ENCODE results near the gene CYTH4. TPM values are rescaled to one million over a fixed set of nuclear protein-coding genes. Genes with fewer than 3 reads are reported as not detected.

CYTH4 gene
- total and polyA plus RNA-seq, 2 experiments from 2014 or later, result not detected

- H3K27me3 ChIP-seq (ENCODE audit: insufficient read depth), result no peaks in the 10 kb centered on the region
- H3K4me1 ChIP-seq (ENCODE audit: insufficient read depth), result peaks cover 12% of the 10 kb centered on the region; the same call in 1 of the 2 replicates
- Mint-ChIP-seq H3K27ac (no peak overlapping the region), H3K4me3 (no peak overlapping the region), H3K27me3 (ENCODE audit: insufficient read depth, low read depth, poor library complexity) (peaks cover 24% of the 10 kb centered on the region), H3K9me3 (no peaks in the 10 kb centered on the region), H3K4me1 (peaks cover 54% of the 10 kb centered on the region), H3K36me3 (ENCODE audit: low read depth) (no peaks in the 10 kb centered on the region)
- 0 out of 2 replicates have a peak, but pooled peaks cover 6% of the 10 kb centered on the region for H3F3A ChIP-seq (replicated peaks; ENCODE audit: low read depth)
- H3K79me2 ChIP-seq (replicated peaks; ENCODE audit: insufficient read depth), result no peaks in the 10 kb centered on the region
- no peaks in the 10 kb centered on the region for H4K20me1 ChIP-seq (replicated peaks; ENCODE audit: insufficient read depth)
- TF ChIP-seq ZNF331 (CRISPR knock-in tag; IDR thresholded peaks at IDR 0.05; ENCODE audit: low read depth) (no peak), JUNB (IDR thresholded peaks at IDR 0.05; ENCODE audit: unreplicated experiment) (no peak), ZNF114 (CRISPR knock-in tag; IDR thresholded peaks at IDR 0.05) (no peak), POLR2AphosphoS5 (IDR thresholded peaks at IDR 0.05; ENCODE audit: low read depth) (no peak), NANOG (IDR thresholded peaks at IDR 0.05; ENCODE audit: borderline replicate concordance) (no peak), EZH2phosphoT487 (IDR thresholded peaks at IDR 0.05; ENCODE audit: unreplicated experiment) (no peak), EZH2 (IDR thresholded peaks at IDR 0.05; ENCODE audit: low read depth, unreplicated experiment) (no peak), ZNF462 (CRISPR knock-in tag; IDR thresholded peaks at IDR 0.05) (no peak), CTCF (conservative IDR thresholded peaks at IDR 0.05; ENCODE audit: low read depth in 2 of 2) (no peak), ETS1 (IDR thresholded peaks at IDR 0.05) (no peak), STAT1 (IDR thresholded peaks at IDR 0.05; ENCODE audit: unreplicated experiment) (no peak), CREB1 (CRISPR knock-in tag; IDR thresholded peaks at IDR 0.05; ENCODE audit: low read depth) (no peak), REST (IDR thresholded peaks at IDR 0.05; ENCODE audit: unreplicated experiment) (no peak)
- no peaks in the 10 kb centered on the region for H3K36me3 ChIP-seq (ENCODE audit: insufficient read depth)
- H2AFZ ChIP-seq, result no peak overlapping the region
- ATAC-seq (no peak), DNase-seq (ENCODE audit: low spot score) (no peak)
- no peak overlapping the region for H3K4me2 ChIP-seq
- H3K27ac ChIP-seq (ENCODE audit: low read depth), result no peak overlapping the region
- H3K4me3 ChIP-seq, result no peak overlapping the region
- no peaks in the 10 kb centered on the region for H3K9me2 ChIP-seq (ENCODE audit: insufficient read depth)
Measured at GRCh38 chr22:37306494-37306829, 24.2 kb downstream of the CYTH4 start.

Data from GM23338 (cell line).